HEK293 (cell line): ENCODE data around the gene C3orf20.

Source experiments
- SP2 ChIP-seq: fragments of 450-650 bp; formaldehyde crosslinking; IDR thresholded peaks from 2 replicates; pipeline ENCODE4 v1.5.1; 2016; ENCODE audit warnings: missing biosample characterization, missing genetic modification characterization
- YY1 ChIP-seq: fragments of 450-650 bp; formaldehyde crosslinking; IDR thresholded peaks from 2 replicates; pipeline ENCODE4 v1.5.1; 2018; ENCODE audit warnings: missing biosample characterization, missing genetic modification characterization
- ZFHX2 ChIP-seq: fragments of 450-650 bp; formaldehyde crosslinking; conservative IDR thresholded peaks from 2 replicates; pipeline ENCODE4 v1.5.1; 2016; ENCODE audit warnings: missing biosample characterization, missing genetic modification characterization
- ZNF843 ChIP-seq: fragments of 450-650 bp; formaldehyde crosslinking; IDR thresholded peaks from 2 replicates; pipeline ENCODE4 v1.5.1; 2016; ENCODE audit warnings: missing biosample characterization, missing genetic modification characterization
- TF ChIP-seq, protein P1 (sequence below): fragments of 450-650 bp; formaldehyde crosslinking; IDR thresholded peaks from 2 replicates; pipeline ENCODE4 v1.5.1; 2016; ENCODE audit warnings: missing biosample characterization, missing genetic modification characterization

DNA sequence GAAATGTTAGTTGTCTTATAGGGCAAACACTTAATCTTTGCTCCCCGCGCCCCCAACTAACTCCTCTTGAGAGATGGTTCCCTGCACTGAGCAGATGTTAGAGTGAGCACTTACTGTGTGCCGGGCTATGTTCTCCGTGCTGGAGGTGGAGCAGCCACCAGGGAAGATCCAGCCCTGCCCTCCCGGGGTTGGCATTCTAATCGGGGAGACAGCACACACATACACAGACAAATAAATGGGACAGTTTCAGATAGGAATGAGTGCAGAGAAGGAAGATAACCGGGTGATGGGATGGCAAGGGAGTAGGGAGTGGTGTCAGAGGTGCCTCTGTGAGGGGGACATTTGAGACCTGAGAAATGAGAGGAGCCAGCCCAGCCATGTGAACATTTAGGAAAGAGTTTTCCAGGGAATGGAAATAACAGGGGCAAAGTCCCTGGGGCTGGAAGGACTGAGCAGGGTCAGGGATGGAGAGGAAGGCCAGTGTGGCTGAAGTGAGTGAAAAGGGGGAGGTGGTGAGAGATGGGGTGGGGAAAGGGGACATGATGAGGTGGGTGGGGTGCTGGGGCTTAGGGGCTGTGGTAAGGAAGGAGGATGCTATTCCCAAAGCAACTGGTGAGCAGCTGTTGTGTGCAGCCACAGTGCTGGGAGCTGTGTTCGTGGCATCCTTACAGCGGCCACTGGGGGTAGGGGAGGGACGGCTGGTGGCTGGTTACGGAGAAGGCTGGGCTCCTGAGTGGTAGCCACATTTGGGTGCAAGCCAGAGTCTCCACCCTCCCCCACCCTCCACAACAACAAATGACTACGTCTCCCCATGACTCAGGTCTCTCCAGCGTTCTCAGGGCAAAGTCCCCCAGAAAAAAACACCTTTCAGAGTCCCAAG is 128.4 kb downstream of the C3orf20 start:
- TF ChIP-seq ZNF843 (tag by site-specific recombination) (no peak), SP2 (no peak), ZFHX2 (tag by site-specific recombination) (no peak), YY1 (tag by site-specific recombination) (no peak)
- TF ChIP-seq, protein P1, sequence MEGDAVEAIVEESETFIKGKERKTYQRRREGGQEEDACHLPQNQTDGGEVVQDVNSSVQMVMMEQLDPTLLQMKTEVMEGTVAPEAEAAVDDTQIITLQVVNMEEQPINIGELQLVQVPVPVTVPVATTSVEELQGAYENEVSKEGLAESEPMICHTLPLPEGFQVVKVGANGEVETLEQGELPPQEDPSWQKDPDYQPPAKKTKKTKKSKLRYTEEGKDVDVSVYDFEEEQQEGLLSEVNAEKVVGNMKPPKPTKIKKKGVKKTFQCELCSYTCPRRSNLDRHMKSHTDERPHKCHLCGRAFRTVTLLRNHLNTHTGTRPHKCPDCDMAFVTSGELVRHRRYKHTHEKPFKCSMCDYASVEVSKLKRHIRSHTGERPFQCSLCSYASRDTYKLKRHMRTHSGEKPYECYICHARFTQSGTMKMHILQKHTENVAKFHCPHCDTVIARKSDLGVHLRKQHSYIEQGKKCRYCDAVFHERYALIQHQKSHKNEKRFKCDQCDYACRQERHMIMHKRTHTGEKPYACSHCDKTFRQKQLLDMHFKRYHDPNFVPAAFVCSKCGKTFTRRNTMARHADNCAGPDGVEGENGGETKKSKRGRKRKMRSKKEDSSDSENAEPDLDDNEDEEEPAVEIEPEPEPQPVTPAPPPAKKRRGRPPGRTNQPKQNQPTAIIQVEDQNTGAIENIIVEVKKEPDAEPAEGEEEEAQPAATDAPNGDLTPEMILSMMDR: no peak
